Islet precursor cell (in vitro differentiated cells): Measurements from ENCODE around the gene CD86.

ENCODE experiments used
- DNase-seq: peaks from one replicate; pipeline ENCODE4 v3.0.0-alpha.2; 2018

The CD86 gene

GRCh38 chr3:122092460-122093165 is 37.5 kb downstream of the CD86 start:
- no peak for DNase-seq

- no peak for DNase-seq
These were observed 39.0 kb downstream of the CD86 start for GRCh38 chr3:122094125-122094524.

- DNase-seq = no peak
These were observed 39.5 kb downstream of the CD86 start for GRCh38 chr3:122094693-122095092.

GRCh38 chr3:122097141-122097540 is 42.0 kb downstream of the CD86 start:
- DNase-seq = no peak

GRCh38 chr3:122098611-122099010 is 43.4 kb downstream of the CD86 start:
- no peak for DNase-seq

- DNase-seq = peak; percentile 77
These were observed 44.1 kb downstream of the CD86 start for GRCh38 chr3:122099255-122099654.

- no peak for DNase-seq
These were observed 44.9 kb downstream of the CD86 start for GRCh38 chr3:122100083-122100482.

GRCh38 chr3:122100591-122101463 is 45.7 kb downstream of the CD86 start:
- DNase-seq = peak; percentile 88

- no peak for DNase-seq
These were observed 46.5 kb downstream of the CD86 start for GRCh38 chr3:122101646-122102045.

- no peak for DNase-seq
These were observed 47.2 kb downstream of the CD86 start for GRCh38 chr3:122102191-122102935.

- no peak for DNase-seq
These were observed 48.8 kb downstream of the CD86 start for GRCh38 chr3:122103821-122104514.

GRCh38 chr3:122104515-122105194 is 49.5 kb downstream of the CD86 start:
- DNase-seq = no peak

- DNase-seq = no peak
These were observed 50.5 kb downstream of the CD86 start for GRCh38 chr3:122105626-122106025.

- DNase-seq = no peak
These were observed 52.0 kb downstream of the CD86 start for GRCh38 chr3:122107171-122107570.

- DNase-seq = no peak
These were observed 56.8 kb downstream of the CD86 start for GRCh38 chr3:122111974-122112373.

GRCh38 chr3:122112754-122113153 is 57.6 kb downstream of the CD86 start:
- DNase-seq = no peak

GRCh38 chr3:122123850-122124249 is 68.7 kb downstream of the CD86 start:
- DNase-seq = no peak

- no peak for DNase-seq
These were observed 77.9 kb downstream of the CD86 start for GRCh38 chr3:122132949-122133540.

- no peak for DNase-seq
These were observed 91.3 kb downstream of the CD86 start for GRCh38 chr3:122146466-122146865.

- no peak for DNase-seq
These were observed 93.9 kb downstream of the CD86 start for GRCh38 chr3:122148941-122149627.

- no peak for DNase-seq
These were observed 96.3 kb downstream of the CD86 start for GRCh38 chr3:122151480-122151879.
